Measurements from ENCODE around the gene OR5AK2. TPM values are rescaled to one million over a fixed set of nuclear protein-coding genes. Genes with fewer than 3 reads are reported as not detected.

Gene OR5AK2
- total and polyA plus RNA-seq, 2 of the 8 experiments (the other 6 are each of a cell fraction or from before 2014, with no cell fraction given), result not detected

DNA sequence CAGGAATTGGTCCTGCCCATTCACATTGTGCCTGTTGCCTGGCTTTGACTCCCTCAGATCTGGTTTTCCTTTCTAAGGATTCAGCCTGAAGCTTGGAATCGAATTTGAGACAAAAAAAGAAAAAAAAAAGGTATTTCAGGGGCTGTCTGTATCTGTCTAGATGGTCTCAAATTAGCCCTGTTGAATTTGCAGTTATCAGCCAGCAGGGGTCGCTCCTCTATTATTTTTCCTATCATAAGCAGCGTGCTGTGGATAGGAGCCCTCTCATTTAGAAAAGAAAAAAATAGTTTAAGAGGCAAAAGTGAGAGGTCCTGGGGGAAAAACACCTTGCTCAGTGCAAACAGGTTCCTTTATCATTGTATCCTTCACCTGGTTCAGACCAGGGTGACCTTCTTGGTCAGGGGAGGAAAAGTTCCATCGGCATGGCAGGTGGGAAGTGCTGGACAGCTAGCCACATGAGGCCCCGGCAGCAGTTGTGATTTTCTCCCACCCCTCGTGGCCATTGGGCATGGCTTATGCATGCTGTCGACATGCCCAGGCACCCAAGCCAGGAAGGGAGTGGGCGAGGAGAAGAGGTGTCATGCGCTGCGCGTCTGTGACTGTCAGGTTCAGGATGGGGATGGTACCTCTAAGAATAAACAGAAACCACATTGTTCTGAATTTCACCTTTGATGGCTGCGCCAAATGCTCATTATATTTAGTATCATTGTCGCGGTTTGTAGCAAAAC lies 13.1 kb downstream of the OR5AK2 start:
- Histone ChIP-seq H4K5ac (ENCODE audit: insufficient read length, low read depth, low read length) (no peak overlapping the region), H3K36me3 (ENCODE audit: control insufficient read depth in 2 of 4, insufficient read depth in 4 of 4, low read length in 3 of 4) (peaks cover 0 to 2% (median 0%) of the 10 kb centered on the region in 4 experiments; a peak in 1 of 8 replicates), H3K18ac (ENCODE audit: extremely low read depth, low read length) (no peak overlapping the region), H3K4ac (replicated peaks; ENCODE audit: insufficient read length, low read depth, low read length) (no peak overlapping the region), H2BK120ac (replicated peaks; ENCODE audit: low read depth, low read length) (no peak overlapping the region), H4K91ac (replicated peaks; ENCODE audit: insufficient read length, low read length) (no peak overlapping the region), H3K4me2 (ENCODE audit: insufficient read depth in 1 of 2, low read depth in 2 of 2, low read length in 2 of 2) (no peak overlapping the region), H4K8ac (ENCODE audit: extremely low read depth, insufficient read depth, low read length) (no peak overlapping the region), H3K23me2 (ENCODE audit: low read depth, low read length) (no peaks in the 10 kb centered on the region), H2BK20ac (ENCODE audit: low read length) (no peak overlapping the region), H2BK5ac (ENCODE audit: low read depth, low read length) (no peak overlapping the region), H3K79me2 (ENCODE audit: control insufficient read depth in 1 of 2, insufficient read depth in 2 of 2, low read length in 2 of 2) (no peaks in the 10 kb centered on the region), H3K4me1 (replicated peaks in 1 of 4; ENCODE audit: control insufficient read depth in 3 of 4, insufficient read depth in 4 of 4, low read length in 3 of 4) (no peaks in the 10 kb centered on the region), H3K56ac (replicated peaks; ENCODE audit: insufficient read length, low read depth, low read length) (no peak overlapping the region), H4K20me1 (replicated peaks in 1 of 2; ENCODE audit: control insufficient read depth in 1 of 2, insufficient read depth in 2 of 2, low read length in 2 of 2) (no peaks in the 10 kb centered on the region), H2BK15ac (ENCODE audit: low read length) (no peak overlapping the region), H3K9me3 (ENCODE audit: insufficient read depth in 2 of 2, low read depth in 1 of 2, low read length in 1 of 2) (peaks cover 34 to 57% of the 10 kb centered on the region in 2 experiments), H3K9ac (replicated peaks in 1 of 4; ENCODE audit: extremely low read depth in 1 of 4, low read depth in 3 of 4, low read length in 3 of 4) (no peak overlapping the region), H3K27me3 (replicated peaks in 1 of 4; ENCODE audit: control insufficient read depth in 3 of 4, extremely low read depth in 1 of 4, insufficient read depth in 3 of 4, low read length in 3 of 4) (no peaks in the 10 kb centered on the region), H3K79me1 (ENCODE audit: low read depth, low read length) (no peaks in the 10 kb centered on the region), H2AK5ac (ENCODE audit: low read depth, low read length) (no peak overlapping the region), H3K4me3 (ENCODE audit: extremely low read depth in 1 of 4, insufficient read depth in 2 of 4, low read depth in 3 of 4, low read length in 4 of 4) (no peak overlapping the region), H2BK12ac (ENCODE audit: low read depth, low read length) (no peak overlapping the region), H2AFZ (ENCODE audit: low read length) (no peak overlapping the region), H3K27ac (ENCODE audit: low read depth, low read length) (no peak overlapping the region), H3K14ac (ENCODE audit: insufficient read length) (no peak overlapping the region), H3K23ac (ENCODE audit: insufficient read length) (no peak overlapping the region)
- ChIA-PET CTCF (ENCODE audit: partially characterized antibody) (interaction anchor here (0.6 to 1.8 kb wide), 4 partner anchors 62 to 247 kb away, joined by 3 to 6 read pairs (median 3); no protein-coding TSS in a partner anchor), POLR2A (ENCODE audit: partially characterized antibody) (no interaction called here)
- WGBS, 2 experiments (ENCODE audit: extremely low coverage in 1 of 2, insufficient coverage in 1 of 2, insufficient read length in 1 of 2, insufficient replicate concordance in 2 of 2, low coverage in 1 of 2, low lambda C conversion rate in 2 of 2, missing lambda C conversion rate in 1 of 2), result 85% methylated on average over 14 of the region's 14 CpGs; no CpG with 5 or more reads in 1 of the 2 experiments
- DNase-seq (ENCODE audit: low read depth in 1 of 2, low spot score in 2 of 2) (no peak), FAIRE-seq (no peak)
- TF ChIP-seq, protein P1, sequence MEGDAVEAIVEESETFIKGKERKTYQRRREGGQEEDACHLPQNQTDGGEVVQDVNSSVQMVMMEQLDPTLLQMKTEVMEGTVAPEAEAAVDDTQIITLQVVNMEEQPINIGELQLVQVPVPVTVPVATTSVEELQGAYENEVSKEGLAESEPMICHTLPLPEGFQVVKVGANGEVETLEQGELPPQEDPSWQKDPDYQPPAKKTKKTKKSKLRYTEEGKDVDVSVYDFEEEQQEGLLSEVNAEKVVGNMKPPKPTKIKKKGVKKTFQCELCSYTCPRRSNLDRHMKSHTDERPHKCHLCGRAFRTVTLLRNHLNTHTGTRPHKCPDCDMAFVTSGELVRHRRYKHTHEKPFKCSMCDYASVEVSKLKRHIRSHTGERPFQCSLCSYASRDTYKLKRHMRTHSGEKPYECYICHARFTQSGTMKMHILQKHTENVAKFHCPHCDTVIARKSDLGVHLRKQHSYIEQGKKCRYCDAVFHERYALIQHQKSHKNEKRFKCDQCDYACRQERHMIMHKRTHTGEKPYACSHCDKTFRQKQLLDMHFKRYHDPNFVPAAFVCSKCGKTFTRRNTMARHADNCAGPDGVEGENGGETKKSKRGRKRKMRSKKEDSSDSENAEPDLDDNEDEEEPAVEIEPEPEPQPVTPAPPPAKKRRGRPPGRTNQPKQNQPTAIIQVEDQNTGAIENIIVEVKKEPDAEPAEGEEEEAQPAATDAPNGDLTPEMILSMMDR (IDR thresholded peaks at IDR 0.05; ENCODE audit: control extremely low read depth in 1 of 3, insufficient read depth in 1 of 3, low read depth in 1 of 3, low read length in 3 of 3), result peak in 1 of 3 experiments; percentile 17; a peak in 1 of 4 replicates
- TF ChIP-seq RAD21 (IDR thresholded peaks at IDR 0.05 in 1 of 2, conservative IDR thresholded peaks at IDR 0.05 in 1 of 2; ENCODE audit: low read depth in 2 of 2, low read length in 2 of 2) (peak; percentile 38 to 43; a peak in 2 of 4 replicates), NRF1 (IDR thresholded peaks at IDR 0.05; ENCODE audit: low read depth, low read length) (no peak)
